ENCODE results near the gene MFSD2B. TPM values are rescaled to one million over a fixed set of nuclear protein-coding genes. Genes with fewer than 3 reads are reported as not detected.

The MFSD2B gene
- not detected for total RNA-seq

DNA sequence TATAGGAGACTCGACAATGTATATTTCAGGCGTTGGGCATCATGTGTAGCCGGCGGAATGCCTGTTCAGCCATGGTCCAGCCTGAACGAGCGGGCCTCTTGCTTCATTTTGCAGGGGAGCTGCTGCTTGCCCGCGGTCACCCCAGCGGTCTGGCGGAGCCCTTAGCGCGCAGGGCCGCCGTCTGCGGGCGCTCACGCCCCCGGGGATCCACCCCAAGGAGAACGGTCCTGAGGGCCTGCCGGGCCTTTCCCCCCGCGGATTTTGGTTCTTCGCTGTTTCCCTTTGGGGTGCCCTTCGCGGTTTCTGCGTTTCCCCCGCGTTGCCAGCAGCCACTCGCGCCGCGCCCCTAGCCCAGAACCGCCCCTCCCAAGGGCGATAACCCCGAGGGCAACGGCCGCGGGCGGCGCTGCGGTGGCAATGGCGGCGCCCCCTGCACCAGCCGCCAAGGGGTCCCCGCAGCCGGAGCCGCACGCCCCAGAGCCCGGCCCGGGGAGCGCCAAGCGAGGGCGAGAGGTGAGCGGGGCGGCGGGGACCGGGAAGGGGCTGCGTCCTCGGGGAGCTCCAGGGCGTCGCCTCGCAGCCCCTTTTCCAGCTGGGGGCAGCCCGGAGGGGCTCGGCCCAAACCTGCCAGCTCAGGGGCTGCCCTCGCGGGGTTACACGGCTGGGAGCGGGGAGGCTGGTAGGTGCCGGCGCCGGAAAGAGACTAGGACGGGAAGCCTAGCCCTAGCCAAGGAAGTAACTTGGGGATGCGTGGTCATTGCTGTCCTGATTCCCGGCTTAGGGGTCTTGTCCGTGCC is at the start of gene MFSD2B:
TSS of gene MFSD2B (plus strand) at position 406 of the 797 bp plus-strand sequence. CDS start at position 418, 12 bp downstream.
- no peaks in the 10 kb centered on the region for H3K36me3 ChIP-seq
- H3K27me3 ChIP-seq: peaks cover 13% of the 10 kb centered on the region
- peaks cover 4 to 9% of the 10 kb centered on the region in 2 donors for H3K4me1 ChIP-seq
- intact Hi-C loops (cut with DNase I): no loop called here
- H3K9me3 ChIP-seq: no peaks in the 10 kb centered on the region
- H3K4me3 ChIP-seq (replicated peaks in 1 of 3): peak within 1 kb of the TSS in 1 of 3 donors; percentile 14
- WGBS, 2 donors: 3 to 10% methylated on average over 20 to 52 of the region's 75 CpGs
- TF ChIP-seq, protein P1, sequence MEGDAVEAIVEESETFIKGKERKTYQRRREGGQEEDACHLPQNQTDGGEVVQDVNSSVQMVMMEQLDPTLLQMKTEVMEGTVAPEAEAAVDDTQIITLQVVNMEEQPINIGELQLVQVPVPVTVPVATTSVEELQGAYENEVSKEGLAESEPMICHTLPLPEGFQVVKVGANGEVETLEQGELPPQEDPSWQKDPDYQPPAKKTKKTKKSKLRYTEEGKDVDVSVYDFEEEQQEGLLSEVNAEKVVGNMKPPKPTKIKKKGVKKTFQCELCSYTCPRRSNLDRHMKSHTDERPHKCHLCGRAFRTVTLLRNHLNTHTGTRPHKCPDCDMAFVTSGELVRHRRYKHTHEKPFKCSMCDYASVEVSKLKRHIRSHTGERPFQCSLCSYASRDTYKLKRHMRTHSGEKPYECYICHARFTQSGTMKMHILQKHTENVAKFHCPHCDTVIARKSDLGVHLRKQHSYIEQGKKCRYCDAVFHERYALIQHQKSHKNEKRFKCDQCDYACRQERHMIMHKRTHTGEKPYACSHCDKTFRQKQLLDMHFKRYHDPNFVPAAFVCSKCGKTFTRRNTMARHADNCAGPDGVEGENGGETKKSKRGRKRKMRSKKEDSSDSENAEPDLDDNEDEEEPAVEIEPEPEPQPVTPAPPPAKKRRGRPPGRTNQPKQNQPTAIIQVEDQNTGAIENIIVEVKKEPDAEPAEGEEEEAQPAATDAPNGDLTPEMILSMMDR (IDR thresholded peaks at IDR 0.05): no peak
- no peak for TF ChIP-seq POLR2A (IDR thresholded peaks at IDR 0.05)
- peak in 1 of 2 donors; percentile 5 for DNase-seq
- no peak within 1 kb of the TSS for H3K27ac ChIP-seq

GRCh38 chr2:23967846-23968245 is 42.0 kb upstream of the MFSD2B start:
- DNase-seq: no peak
- Histone ChIP-seq H3K4me1 (no peaks in the 10 kb centered on the region), H3K27me3 (no peaks in the 10 kb centered on the region), H3K4me3 (replicated peaks in 1 of 3) (no peak overlapping the region), H3K36me3 (peaks cover 0 to 9% of the 10 kb centered on the region in 2 donors), H3K9me3 (no peaks in the 10 kb centered on the region), H3K27ac (no peak overlapping the region)
- intact Hi-C loops (cut with DNase I): no loop called here
- WGBS, 2 donors: 94 to 97% methylated on average over 4 of the region's 4 CpGs
- TF ChIP-seq, protein P1 (IDR thresholded peaks at IDR 0.05): no peak
- no peak for TF ChIP-seq POLR2A (IDR thresholded peaks at IDR 0.05)

DNA sequence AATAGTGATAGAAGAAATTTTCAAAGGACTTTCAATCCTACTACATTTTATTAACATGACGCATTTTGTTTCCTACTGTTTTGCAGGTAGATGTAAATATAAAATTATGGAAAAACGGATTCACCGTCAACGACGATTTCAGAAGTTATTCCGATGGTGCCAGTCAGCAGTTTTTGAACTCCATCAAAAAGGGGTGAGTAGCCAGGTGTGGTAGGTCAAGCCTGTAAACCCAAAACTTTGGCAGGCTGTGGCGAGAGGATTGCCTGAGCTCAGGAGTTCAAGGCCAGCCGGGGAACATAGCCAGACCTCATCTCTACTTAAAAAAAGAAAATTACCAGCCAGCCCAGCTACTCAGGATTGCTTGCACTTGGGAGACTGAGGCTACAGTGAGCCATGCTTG is 33.0 kb upstream of the MFSD2B start:
- Histone ChIP-seq H3K4me3 (replicated peaks in 1 of 3) (no peak overlapping the region), H3K4me1 (no peaks in the 10 kb centered on the region), H3K36me3 (peaks cover 0 to 13% of the 10 kb centered on the region in 2 donors), H3K27ac (no peak overlapping the region), H3K9me3 (no peaks in the 10 kb centered on the region), H3K27me3 (no peaks in the 10 kb centered on the region)
- DNase-seq: no peak
- no peak for TF ChIP-seq POLR2A (IDR thresholded peaks at IDR 0.05)
- TF ChIP-seq, protein P1 (IDR thresholded peaks at IDR 0.05): no peak
- intact Hi-C loops (cut with DNase I): no loop called here
- 96 to 99% methylated on average over 8 of the region's 8 CpGs for WGBS, 2 donors

DNA sequence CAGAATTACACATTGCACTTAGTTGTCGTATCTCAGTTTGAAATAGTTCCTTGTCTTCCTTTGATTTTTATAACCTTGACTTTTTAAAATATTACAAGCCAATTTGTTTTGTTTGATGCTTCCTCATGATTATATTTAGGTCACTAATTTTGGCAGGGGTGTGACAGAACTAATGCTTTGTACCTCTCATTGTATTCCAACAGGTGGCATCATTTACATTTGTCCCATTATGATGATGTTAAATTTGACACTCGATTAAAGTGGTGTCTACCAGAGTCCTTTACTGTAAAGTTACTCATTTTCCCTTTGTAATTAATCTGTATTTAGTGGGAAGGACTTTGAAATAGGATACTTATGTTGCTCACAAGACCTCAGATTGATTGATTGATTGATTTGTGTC is 21.5 kb upstream of the MFSD2B start:
- no peak for DNase-seq
- Histone ChIP-seq H3K4me1 (no peaks in the 10 kb centered on the region), H3K27ac (no peak overlapping the region), H3K9me3 (no peaks in the 10 kb centered on the region), H3K4me3 (replicated peaks in 1 of 3) (no peak overlapping the region), H3K27me3 (no peaks in the 10 kb centered on the region), H3K36me3 (peaks cover 4 to 8% of the 10 kb centered on the region in 2 donors)
- TF ChIP-seq, protein P1 (IDR thresholded peaks at IDR 0.05): peak in 1 of 6 experiments; percentile 27
- TF ChIP-seq POLR2A (IDR thresholded peaks at IDR 0.05): no peak
- intact Hi-C loops (cut with DNase I): no loop called here
- 65 to 74% methylated on average over 2 of the region's 2 CpGs for WGBS, 2 donors

DNA sequence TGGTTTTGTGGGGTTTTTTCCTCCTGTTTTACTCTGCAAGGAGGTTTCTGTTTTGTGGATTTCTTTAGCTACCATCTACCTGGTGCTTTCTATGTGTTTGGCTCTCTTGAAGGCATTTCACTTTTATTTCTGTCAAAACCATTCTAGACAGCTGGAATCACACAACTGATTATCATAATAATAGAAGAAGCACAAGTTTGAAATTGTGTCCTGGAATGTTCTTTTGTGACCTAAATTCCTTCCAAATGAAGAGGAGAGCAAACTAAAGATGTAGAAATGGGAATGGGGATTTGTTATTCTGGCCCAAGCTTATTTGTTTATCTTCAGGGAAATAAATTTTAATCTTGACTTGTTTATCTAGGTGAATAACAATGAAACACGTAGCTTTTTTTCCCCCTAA is 17.0 kb upstream of the MFSD2B start:
- Histone ChIP-seq H3K4me1 (no peaks in the 10 kb centered on the region), H3K36me3 (no peaks in the 10 kb centered on the region), H3K4me3 (replicated peaks in 1 of 3) (no peak overlapping the region), H3K27ac (no peak overlapping the region), H3K9me3 (no peaks in the 10 kb centered on the region), H3K27me3 (no peaks in the 10 kb centered on the region)
- no peak for TF ChIP-seq POLR2A (IDR thresholded peaks at IDR 0.05)
- TF ChIP-seq, protein P1 (IDR thresholded peaks at IDR 0.05): no peak
- intact Hi-C loops (cut with DNase I): no loop called here
- DNase-seq: no peak
- WGBS, 2 donors: 82 to 87% methylated on average over 1 of the region's 1 CpG
